Smooth muscle cell (in vitro differentiated cells): Measurements from ENCODE around the gene MKLN1. TPM values are rescaled to one million over a fixed set of nuclear protein-coding genes. Genes with fewer than 3 reads are reported as not detected.

Experiments
- DNase-seq: peaks from one replicate; lab custom pipeline; 2025; ENCODE audit not compliant: unreplicated experiment; lab: John Stamatoyannopoulos, UW
- H2AFZ ChIP-seq: fragments of 200-600 bp; sonication (generic); 2 replicates; pipeline ENCODE4 v1.6.0; 2016; ENCODE audit warnings: antibody characterized with exemption, low read depth, mild to moderate bottlenecking
- H3F3A ChIP-seq: fragments of 200-600 bp; sonication (generic); 2 replicates; pipeline ENCODE4 v1.6.0; 2017; ENCODE audit warnings: antibody characterized with exemption, low read depth
- H3K27ac ChIP-seq: fragments of 200-600 bp; sonication (generic); 2 replicates; pipeline ENCODE4 v1.5.1; 2016; ENCODE audit warnings: low read depth, mild to moderate bottlenecking
- H3K27me3 ChIP-seq: fragments of 200-600 bp; sonication (generic); 2 replicates; pipeline ENCODE4 v1.6.1; 2016; ENCODE audit warnings: low read depth, mild to moderate bottlenecking
- H3K36me3 ChIP-seq: fragments of 200-600 bp; sonication (generic); 2 replicates; pipeline ENCODE4 v1.5.1; 2016; ENCODE audit warnings: low read depth
- H3K4me1 ChIP-seq: fragments of 200-600 bp; sonication (generic); 2 replicates; pipeline ENCODE4 v1.5.1; 2016; ENCODE audit warnings: low read depth
- H3K4me2 ChIP-seq: fragments of 200-600 bp; sonication (generic); 2 replicates; pipeline ENCODE4 v1.6.0; 2016; ENCODE audit warnings: mild to moderate bottlenecking
- H3K4me3 ChIP-seq: fragments of 200-600 bp; sonication (generic); 2 replicates; pipeline ENCODE4 v1.5.1; 2016; ENCODE audit warnings: mild to moderate bottlenecking
- H3K79me2 ChIP-seq: fragments of 200-600 bp; sonication (generic); 2 replicates; pipeline ENCODE4 v1.6.0; 2016; ENCODE audit warnings: low read depth, mild to moderate bottlenecking
- H3K9ac ChIP-seq: fragments of 200-600 bp; sonication (generic); 2 replicates; pipeline ENCODE4 v1.6.0; 2016; ENCODE audit warnings: low read depth
- H3K9me3 ChIP-seq: fragments of 200-600 bp; sonication (generic); replicated peaks from 2 replicates; pipeline ENCODE4 v1.5.1; 2016; ENCODE audit warnings: low read depth
- H4K20me1 ChIP-seq: fragments of 200-600 bp; sonication (generic); 2 replicates; pipeline ENCODE4 v1.6.0; 2016; ENCODE audit warnings: low read depth
- CTCF ChIP-seq: fragments of 200-600 bp; sonication (generic); IDR thresholded peaks from 2 replicates; pipeline ENCODE4 v1.5.1; 2017; ENCODE audit warnings: borderline replicate concordance, mild to moderate bottlenecking, antibody characterized with exemption; ENCODE audit not compliant: insufficient read depth, poor library complexity, severe bottlenecking
- WGBS: methylation state at CpG from one replicate; pipeline ENCODE4 v1.1.7; 2016; ENCODE audit warnings: low lambda C conversion rate; 5-methylcytosine and 5-hydroxymethylcytosine counted together
- polyA plus RNA-seq: library from polyadenylated mRNA; unstranded; fragments of >200 nt; fragmentation: Nextera tagmentation; extraction: Ambion mirVana; gene quantifications from 2 replicates; pipeline ENCODE4 v1.2.1, GENCODE V29; 2016
- total RNA-seq: library from RNA; depleted of rRNA; stranded (reverse); fragments of >200 nt; gene quantifications from 2 replicates; pipeline ENCODE4 v1.2.3, GENCODE V29; 2014

MKLN1 gene
- total and polyA plus RNA-seq, 2 experiments from 2014 or later = 26.3 to 45.3 TPM

GRCh38 chr7:131455001-131455400, 127.3 kb downstream of the MKLN1 start:
- H3K27me3 ChIP-seq = no peaks in the 10 kb centered on the region
- 98% methylated on average over 2 of the region's 2 CpGs for WGBS
- no peak overlapping the region for H3K4me2 ChIP-seq
- peaks cover 15% of the 10 kb centered on the region for H3K36me3 ChIP-seq
- H3K4me1 ChIP-seq = no peaks in the 10 kb centered on the region
- no peak for TF ChIP-seq CTCF
- H3K4me3 ChIP-seq = no peak overlapping the region
- no peaks in the 10 kb centered on the region for H3K9me3 ChIP-seq
- H3F3A ChIP-seq = no peaks in the 10 kb centered on the region
- peaks cover 25% of the 10 kb centered on the region for H4K20me1 ChIP-seq
- H3K9ac ChIP-seq = no peak overlapping the region
- H3K79me2 ChIP-seq = no peaks in the 10 kb centered on the region
- H3K27ac ChIP-seq = no peak overlapping the region
- no peak overlapping the region for H2AFZ ChIP-seq
- no peak for DNase-seq

DNA sequence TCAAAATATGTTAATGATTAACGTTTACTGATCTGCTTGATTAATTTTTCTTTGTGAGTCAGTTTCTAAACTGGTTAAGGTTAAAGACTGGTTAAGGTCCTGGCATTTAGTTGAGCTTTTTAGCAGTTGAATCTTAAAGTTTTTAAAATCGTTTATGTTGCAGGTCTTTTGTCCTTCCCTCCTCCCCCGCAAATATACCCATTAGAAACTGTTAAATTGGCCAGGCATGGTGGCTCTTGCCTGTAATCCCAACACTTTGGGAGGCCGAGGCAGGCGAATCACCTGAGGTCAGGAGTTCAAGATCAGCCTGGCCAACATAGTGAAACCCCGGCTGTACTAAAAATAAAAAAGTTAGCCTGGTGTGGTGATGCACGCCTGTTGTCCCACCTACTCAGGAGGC, 127.9 kb downstream of the MKLN1 start:
- no peak for DNase-seq
- WGBS = 94% methylated on average over 7 of the region's 7 CpGs
- H3K9me3 ChIP-seq = no peaks in the 10 kb centered on the region
- H3K27me3 ChIP-seq = no peaks in the 10 kb centered on the region
- H3K4me3 ChIP-seq = no peak overlapping the region
- H3K4me2 ChIP-seq = no peak overlapping the region
- H3K9ac ChIP-seq = no peak overlapping the region
- no peak overlapping the region for H3K27ac ChIP-seq
- H3K36me3 ChIP-seq = peaks cover 15% of the 10 kb centered on the region
- no peak for TF ChIP-seq CTCF
- H3K79me2 ChIP-seq = no peaks in the 10 kb centered on the region
- H4K20me1 ChIP-seq = peaks cover 25% of the 10 kb centered on the region
- H2AFZ ChIP-seq = no peak overlapping the region
- no peaks in the 10 kb centered on the region for H3K4me1 ChIP-seq
- H3F3A ChIP-seq = no peaks in the 10 kb centered on the region

DNA sequence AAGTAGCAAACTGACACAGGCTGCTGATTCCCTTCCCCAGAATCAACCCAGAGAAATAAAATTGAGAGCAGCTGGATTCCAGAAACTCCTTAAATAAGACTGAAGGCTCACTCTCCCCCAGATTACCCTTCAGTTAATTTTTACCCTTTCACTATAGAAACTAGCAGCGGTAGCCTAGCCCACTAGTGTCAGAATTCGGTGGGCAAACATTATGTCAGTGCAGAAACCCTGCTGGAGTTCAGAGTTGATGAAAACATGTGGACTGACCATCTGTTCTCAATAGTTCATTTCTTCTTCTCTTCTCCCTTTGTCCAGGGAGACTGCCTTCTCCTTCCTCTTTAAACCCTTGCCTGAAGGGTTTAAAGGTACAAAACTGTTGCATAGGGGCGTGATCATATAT, 128.7 kb downstream of the MKLN1 start:
- no peak overlapping the region for H2AFZ ChIP-seq
- H3K4me2 ChIP-seq = no peak overlapping the region
- H3F3A ChIP-seq = no peaks in the 10 kb centered on the region
- no peaks in the 10 kb centered on the region for H3K4me1 ChIP-seq
- no peak for TF ChIP-seq CTCF
- H3K27me3 ChIP-seq = no peaks in the 10 kb centered on the region
- peaks cover 19% of the 10 kb centered on the region for H4K20me1 ChIP-seq
- no peaks in the 10 kb centered on the region for H3K79me2 ChIP-seq
- no peak overlapping the region for H3K9ac ChIP-seq
- H3K27ac ChIP-seq = no peak overlapping the region
- no peak for DNase-seq
- peaks cover 15% of the 10 kb centered on the region for H3K36me3 ChIP-seq
- no peak overlapping the region for H3K4me3 ChIP-seq
- 99% methylated on average over 3 of the region's 3 CpGs for WGBS
- H3K9me3 ChIP-seq = no peaks in the 10 kb centered on the region

DNA sequence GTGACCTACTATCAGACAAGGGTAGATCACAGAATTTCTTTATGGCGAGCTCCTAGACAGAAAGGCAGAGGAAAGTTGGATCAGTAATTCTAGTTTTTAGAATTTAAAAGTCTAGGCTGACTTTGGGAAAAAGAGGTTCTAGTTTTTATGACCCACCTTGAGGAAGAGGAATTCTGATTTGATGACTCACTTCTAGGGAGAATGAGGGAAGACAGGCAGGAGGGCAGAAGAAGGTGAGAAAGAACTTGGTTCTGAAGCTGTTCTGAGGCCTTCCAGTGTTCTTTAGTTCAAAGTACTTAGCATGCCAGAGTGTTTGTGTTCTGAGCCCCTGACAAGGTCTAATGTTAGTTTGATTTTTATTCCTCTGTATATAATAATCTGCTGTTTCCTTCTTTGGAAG, 131.6 kb downstream of the MKLN1 start:
- no peak for TF ChIP-seq CTCF
- no peak for DNase-seq
- H3K79me2 ChIP-seq = no peaks in the 10 kb centered on the region
- no peak overlapping the region for H3K27ac ChIP-seq
- no peaks in the 10 kb centered on the region for H3K27me3 ChIP-seq
- no peak overlapping the region for H3K4me3 ChIP-seq
- H4K20me1 ChIP-seq = peaks cover 18% of the 10 kb centered on the region
- no peaks in the 10 kb centered on the region for H3F3A ChIP-seq
- no peak overlapping the region for H3K9ac ChIP-seq
- 100% methylated on average over 1 of the region's 1 CpG for WGBS
- H3K9me3 ChIP-seq = no peaks in the 10 kb centered on the region
- no peak overlapping the region for H3K4me2 ChIP-seq
- H3K36me3 ChIP-seq = peaks cover 31% of the 10 kb centered on the region
- no peaks in the 10 kb centered on the region for H3K4me1 ChIP-seq
- no peak overlapping the region for H2AFZ ChIP-seq
